Measurements from ENCODE around the gene TRAPPC5. TPM values are rescaled to one million over a fixed set of nuclear protein-coding genes. Genes with fewer than 3 reads are reported as not detected.

The TRAPPC5 gene
- total RNA-seq, 1 experiment from 2014 or later: 77.4 TPM

- no CpG with 5 or more reads among the region's 23 CpGs for WGBS (ENCODE audit: extremely low coverage, insufficient read length, low lambda C conversion rate)
- Histone ChIP-seq H3K18ac (ENCODE audit: insufficient read length, low read depth, low read length) (no peak overlapping the region), H2BK20ac (ENCODE audit: low read depth, low read length, poor library complexity, severe bottlenecking) (no peak overlapping the region), H4K91ac (ENCODE audit: insufficient read length, low read depth, low read length) (no peak overlapping the region), H3K23me2 (ENCODE audit: insufficient read length, low read depth, low read length, poor library complexity, severe bottlenecking) (no peaks in the 10 kb centered on the region), H3K9ac (ENCODE audit: extremely low read depth, insufficient read length, low read length) (no peak overlapping the region), H3K4me1 (ENCODE audit: insufficient read depth, low read length) (no peaks in the 10 kb centered on the region), H4K20me1 (ENCODE audit: control insufficient read depth, insufficient read depth, insufficient read length) (peaks cover 2% of the 10 kb centered on the region), H3K79me2 (ENCODE audit: insufficient read depth, low read length) (no peaks in the 10 kb centered on the region), H3K79me1 (ENCODE audit: insufficient read depth, low read depth, low read length, poor library complexity, severe bottlenecking) (no peaks in the 10 kb centered on the region), H3K4ac (ENCODE audit: low read depth, low read length) (no peak overlapping the region), H2BK15ac (ENCODE audit: low read depth, low read length) (no peak overlapping the region), H3K23ac (ENCODE audit: insufficient read length, low read depth, low read length) (no peak overlapping the region), H3K4me2 (ENCODE audit: insufficient read depth, insufficient read length, low read length) (no peak overlapping the region), H4K5ac (ENCODE audit: insufficient read length, low read depth, low read length) (no peak overlapping the region), H2BK120ac (ENCODE audit: low read depth, low read length, poor library complexity, severe bottlenecking) (no peak overlapping the region), H3K14ac (ENCODE audit: insufficient read depth, low read length) (no peak overlapping the region), H3K27me3 (ENCODE audit: insufficient read depth, low read length) (no peaks in the 10 kb centered on the region), H2BK5ac (ENCODE audit: insufficient read length, low read length) (no peak overlapping the region), H3K56ac (ENCODE audit: insufficient read length, low read depth, low read length) (no peak overlapping the region), H2AK5ac (ENCODE audit: insufficient read length, low read length) (no peak overlapping the region), H4K8ac (replicated peaks; ENCODE audit: insufficient read length, low read depth, low read length) (no peak overlapping the region), H3K27ac (ENCODE audit: insufficient read length, low read depth, low read length) (no peak overlapping the region), H3T11ph (ENCODE audit: low read length) (no peak overlapping the region), H2BK12ac (ENCODE audit: insufficient read length, low read depth, low read length) (no peak overlapping the region), H2AFZ (ENCODE audit: low read length) (no peak overlapping the region), H3K9me3 (ENCODE audit: control insufficient read depth, low read depth, low read length) (no peaks in the 10 kb centered on the region)
- Mint-ChIP-seq H3K27ac (no peak overlapping the region), H3K9me3 (no peaks in the 10 kb centered on the region), H3K36me3 (ENCODE audit: insufficient read depth in 1 of 3, low read depth in 3 of 3) (peaks cover 0 to 4% (median 4%) of the 10 kb centered on the region in 3 experiments; a peak in 5 of 7 replicates), H3K27me3 (ENCODE audit: low read depth) (peaks cover 9% of the 10 kb centered on the region), H3K4me1 (peaks cover 11% of the 10 kb centered on the region in 2 experiments), H3K4me3 (no peak overlapping the region)
- no peak for DNase-seq
- no peak for TF ChIP-seq CTCF (conservative IDR thresholded peaks at IDR 0.05)
Observed at GRCh38 chr19:7689165-7689564, 8.5 kb downstream of the TRAPPC5 start.

Measured in H9 (cell line).